Measurements from ENCODE around the gene ASXL1.
A peak's percentile ranks its signal among the peaks of the same experiment; 100 is the strongest.

The ASXL1 gene

GRCh38 chr20:32357869-32358631 is at the start of gene ASXL1:
Gene ASXL1, plus strand, starts transcription at chr20:32358331. Its CDS starts 445 bp downstream, at chr20:32358776.
- in situ Hi-C loops (cut with HindIII; ENCODE audit: low pct_ligation_motif_present, low sequenced_read_pairs), result no loop called here
- Histone ChIP-seq H3K27ac (peak within 1 kb of the TSS; percentile 97), H3K4me3 (ENCODE audit: low read depth, low read length) (peak within 1 kb of the TSS; percentile 91), H3K27me3 (replicated peaks) (no peaks in the 10 kb centered on the region), H3K36me3 (replicated peaks) (no peaks in the 10 kb centered on the region)
- TF ChIP-seq, protein P1, sequence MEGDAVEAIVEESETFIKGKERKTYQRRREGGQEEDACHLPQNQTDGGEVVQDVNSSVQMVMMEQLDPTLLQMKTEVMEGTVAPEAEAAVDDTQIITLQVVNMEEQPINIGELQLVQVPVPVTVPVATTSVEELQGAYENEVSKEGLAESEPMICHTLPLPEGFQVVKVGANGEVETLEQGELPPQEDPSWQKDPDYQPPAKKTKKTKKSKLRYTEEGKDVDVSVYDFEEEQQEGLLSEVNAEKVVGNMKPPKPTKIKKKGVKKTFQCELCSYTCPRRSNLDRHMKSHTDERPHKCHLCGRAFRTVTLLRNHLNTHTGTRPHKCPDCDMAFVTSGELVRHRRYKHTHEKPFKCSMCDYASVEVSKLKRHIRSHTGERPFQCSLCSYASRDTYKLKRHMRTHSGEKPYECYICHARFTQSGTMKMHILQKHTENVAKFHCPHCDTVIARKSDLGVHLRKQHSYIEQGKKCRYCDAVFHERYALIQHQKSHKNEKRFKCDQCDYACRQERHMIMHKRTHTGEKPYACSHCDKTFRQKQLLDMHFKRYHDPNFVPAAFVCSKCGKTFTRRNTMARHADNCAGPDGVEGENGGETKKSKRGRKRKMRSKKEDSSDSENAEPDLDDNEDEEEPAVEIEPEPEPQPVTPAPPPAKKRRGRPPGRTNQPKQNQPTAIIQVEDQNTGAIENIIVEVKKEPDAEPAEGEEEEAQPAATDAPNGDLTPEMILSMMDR (IDR thresholded peaks at IDR 0.05; ENCODE audit: low read depth, low read length, missing control alignments), result no peak
- DNase-seq, result peak; percentile 93

- no peak overlapping the region for H3K27ac ChIP-seq
- DNase-seq, result no peak
- H3K36me3 ChIP-seq (replicated peaks), result peaks cover 11% of the 10 kb centered on the region
- H3K27me3 ChIP-seq (replicated peaks), result no peaks in the 10 kb centered on the region
- TF ChIP-seq, protein P1 (IDR thresholded peaks at IDR 0.05; ENCODE audit: low read depth, low read length, missing control alignments), result no peak
- in situ Hi-C loops (cut with HindIII; ENCODE audit: low pct_ligation_motif_present, low sequenced_read_pairs), result no loop called here
- no peak overlapping the region for H3K4me3 ChIP-seq (ENCODE audit: low read depth, low read length)
Observed at GRCh38 chr20:32312718-32313424, 45.3 kb upstream of the ASXL1 start.

GRCh38 chr20:32314768-32315167 is 43.4 kb upstream of the ASXL1 start:
- peaks cover 13% of the 10 kb centered on the region for H3K36me3 ChIP-seq (replicated peaks)

GRCh38 chr20:32315399-32315798 is 42.7 kb upstream of the ASXL1 start:
- H3K27ac ChIP-seq, result no peak overlapping the region
- TF ChIP-seq, protein P1 (IDR thresholded peaks at IDR 0.05; ENCODE audit: low read depth, low read length, missing control alignments), result no peak
- H3K4me3 ChIP-seq (ENCODE audit: low read depth, low read length), result no peak overlapping the region
- DNase-seq, result no peak
- in situ Hi-C loops (cut with HindIII; ENCODE audit: low pct_ligation_motif_present, low sequenced_read_pairs), result no loop called here
- peaks cover 10% of the 10 kb centered on the region for H3K36me3 ChIP-seq (replicated peaks)
- H3K27me3 ChIP-seq (replicated peaks), result no peaks in the 10 kb centered on the region

More at GRCh38 chr20:32314768-32315167, 43.4 kb upstream of the ASXL1 start:
- in situ Hi-C loops (cut with HindIII; ENCODE audit: low pct_ligation_motif_present, low sequenced_read_pairs), result no loop called here
- Histone ChIP-seq H3K27ac (no peak overlapping the region), H3K4me3 (ENCODE audit: low read depth, low read length) (no peak overlapping the region), H3K27me3 (replicated peaks) (no peaks in the 10 kb centered on the region)
- DNase-seq, result no peak
- TF ChIP-seq, protein P1 (IDR thresholded peaks at IDR 0.05; ENCODE audit: low read depth, low read length, missing control alignments), result no peak

GRCh38 chr20:32315891-32316290 is 42.2 kb upstream of the ASXL1 start:
- TF ChIP-seq, protein P1 (IDR thresholded peaks at IDR 0.05; ENCODE audit: low read depth, low read length, missing control alignments), result no peak
- Histone ChIP-seq H3K36me3 (replicated peaks) (peaks cover 7% of the 10 kb centered on the region), H3K4me3 (ENCODE audit: low read depth, low read length) (no peak overlapping the region), H3K27ac (no peak overlapping the region), H3K27me3 (replicated peaks) (no peaks in the 10 kb centered on the region)
- no peak for DNase-seq
- in situ Hi-C loops (cut with HindIII; ENCODE audit: low pct_ligation_motif_present, low sequenced_read_pairs), result no loop called here
